Middle frontal gyrus (tissue), 1 donor: Measurements from ENCODE around the gene SSRP1.

Experiments
- DNase-seq: peaks from one replicate; pipeline ENCODE4 v3.0.0-alpha.2; 2015; ENCODE audit warnings: low spot score; ENCODE audit errors: extremely low spot score

Gene SSRP1

DNA sequence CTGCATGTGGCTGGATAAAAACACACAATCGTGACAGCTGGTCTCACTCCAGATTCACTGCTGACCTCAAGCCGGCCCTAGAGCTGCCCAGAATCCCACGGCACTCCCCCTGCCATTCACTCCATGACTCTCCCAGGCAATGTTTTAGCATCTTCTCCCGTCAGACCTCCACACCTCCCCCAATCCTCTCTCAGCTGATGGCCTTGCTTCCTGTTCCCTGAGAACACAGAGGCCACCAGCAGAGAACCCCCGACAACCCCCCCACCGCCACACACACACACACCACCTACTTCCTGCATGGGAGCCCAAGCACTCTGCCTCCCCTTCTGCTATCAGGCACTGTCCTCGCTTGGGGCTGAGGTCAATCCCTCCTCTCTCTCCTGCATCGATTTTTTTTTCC lies 20.2 kb downstream of the SSRP1 start:
- no peak for DNase-seq

DNA sequence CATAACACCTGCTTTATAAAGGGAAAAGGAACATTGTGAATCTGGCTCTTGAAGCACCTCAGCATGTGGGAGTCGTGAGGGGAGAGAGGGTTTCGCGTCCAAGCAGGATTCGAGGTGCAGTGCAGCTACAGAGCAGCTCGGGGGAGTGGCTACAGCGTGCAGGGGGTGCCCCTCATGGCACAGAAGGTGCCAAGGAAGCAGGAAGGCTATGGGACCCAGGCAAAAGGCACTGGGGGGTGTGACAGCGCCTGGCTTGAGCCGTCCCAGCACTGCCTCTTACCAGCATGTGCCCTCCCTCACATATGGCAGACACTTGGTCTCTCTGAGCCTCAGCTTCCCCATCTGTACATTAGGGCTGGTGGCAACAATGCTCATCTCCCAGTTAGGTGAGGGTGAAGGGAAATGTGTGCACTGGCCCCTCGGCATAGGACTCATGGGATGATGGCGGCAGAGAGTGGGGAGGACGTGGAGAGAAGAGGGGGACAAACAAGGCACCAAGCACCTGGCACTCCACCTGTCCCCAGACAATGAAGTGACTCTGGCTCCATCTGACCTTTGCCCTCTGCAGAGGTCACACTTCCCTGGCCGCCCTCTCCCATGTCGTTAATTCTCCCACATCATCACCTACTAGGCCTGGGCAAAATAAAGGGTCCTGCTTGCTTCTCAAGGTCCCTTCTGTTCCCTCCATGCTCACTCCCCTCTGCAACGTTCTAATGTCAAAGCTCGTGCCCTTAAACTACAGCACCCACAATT lies 21.3 kb downstream of the SSRP1 start:
- DNase-seq, result no peak

DNA sequence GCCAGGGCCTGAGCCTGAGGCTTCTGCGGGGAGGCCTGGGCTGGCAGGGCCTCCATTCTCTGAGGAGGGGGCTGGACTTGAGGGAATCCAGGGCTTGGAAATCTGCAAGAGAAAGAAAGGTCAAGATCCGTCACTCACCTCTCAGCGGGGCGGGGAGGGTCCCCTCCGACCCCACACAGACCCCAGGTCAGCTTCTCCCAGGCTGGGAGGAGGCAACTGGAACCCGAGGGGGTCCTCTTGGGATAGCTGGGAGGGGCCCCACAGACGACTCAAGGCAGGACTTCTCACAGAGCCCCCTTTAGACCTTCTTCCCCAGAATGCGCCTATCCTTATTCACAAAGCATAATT lies 21.9 kb downstream of the SSRP1 start:
- no peak for DNase-seq

DNA sequence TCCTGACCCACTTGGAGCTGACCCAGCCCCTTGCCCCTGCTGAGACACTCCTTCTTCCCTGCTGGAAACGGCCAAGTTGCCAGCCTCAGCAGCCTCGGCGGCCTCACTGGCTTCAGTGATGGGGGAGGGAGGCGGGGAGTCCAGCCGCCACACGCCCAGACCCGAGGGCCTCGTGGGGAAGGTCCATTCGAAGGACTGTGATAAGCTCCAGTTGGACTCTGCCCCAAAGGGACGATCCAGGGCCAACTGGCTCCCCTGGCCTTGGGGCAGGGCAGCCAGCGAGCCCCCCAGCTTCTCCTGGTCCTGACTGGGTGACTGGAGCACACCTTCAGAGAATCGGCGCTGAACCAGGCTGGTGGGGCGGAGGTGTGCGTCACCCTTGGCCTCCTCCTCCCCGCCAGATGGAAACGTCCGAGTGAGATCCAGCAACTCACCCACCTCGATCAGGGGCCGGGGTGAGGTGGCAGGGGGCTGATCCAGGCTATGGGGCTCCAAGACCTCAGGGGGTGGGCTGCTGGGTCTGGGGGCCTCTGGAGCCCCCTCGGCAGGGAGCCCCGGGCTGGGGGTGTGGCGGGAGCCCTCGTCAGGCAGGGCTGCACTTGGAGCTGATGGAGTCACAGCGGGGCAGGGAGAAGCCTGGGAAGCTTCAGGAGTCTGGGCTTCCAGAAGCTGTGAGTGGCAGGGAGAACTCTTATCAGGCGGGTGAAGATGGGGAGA lies 22.5 kb downstream of the SSRP1 start:
- DNase-seq, result no peak

DNA sequence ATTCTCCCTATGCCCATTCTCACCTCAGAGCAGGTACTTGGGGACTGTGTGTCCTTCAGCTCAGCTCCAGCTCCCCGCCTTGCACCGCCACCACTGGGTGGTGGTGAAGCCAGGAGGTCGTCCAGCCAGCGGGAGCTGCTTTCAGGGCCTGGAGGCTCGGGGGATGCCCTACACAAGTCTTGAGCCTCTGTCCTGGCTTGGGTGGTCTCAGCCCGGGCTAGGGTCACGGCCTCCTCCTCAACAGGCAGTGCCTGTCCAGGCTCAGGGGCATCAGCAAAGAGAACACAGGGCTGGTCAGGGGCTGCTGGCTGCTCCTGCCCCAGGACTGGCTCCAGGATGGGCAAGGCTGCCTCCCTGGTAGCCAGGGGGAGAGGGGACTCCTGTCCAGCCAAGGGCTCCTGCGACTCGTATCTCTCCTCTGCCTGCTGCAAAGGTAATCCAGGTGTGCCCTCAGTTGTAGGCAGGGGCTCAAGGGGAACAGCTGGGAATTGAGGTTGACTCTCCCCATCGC lies 23.1 kb downstream of the SSRP1 start:
- DNase-seq, result no peak

GRCh38 chr11:57311109-57311936 lies 24.4 kb downstream of the SSRP1 start:
- DNase-seq, result no peak

DNA sequence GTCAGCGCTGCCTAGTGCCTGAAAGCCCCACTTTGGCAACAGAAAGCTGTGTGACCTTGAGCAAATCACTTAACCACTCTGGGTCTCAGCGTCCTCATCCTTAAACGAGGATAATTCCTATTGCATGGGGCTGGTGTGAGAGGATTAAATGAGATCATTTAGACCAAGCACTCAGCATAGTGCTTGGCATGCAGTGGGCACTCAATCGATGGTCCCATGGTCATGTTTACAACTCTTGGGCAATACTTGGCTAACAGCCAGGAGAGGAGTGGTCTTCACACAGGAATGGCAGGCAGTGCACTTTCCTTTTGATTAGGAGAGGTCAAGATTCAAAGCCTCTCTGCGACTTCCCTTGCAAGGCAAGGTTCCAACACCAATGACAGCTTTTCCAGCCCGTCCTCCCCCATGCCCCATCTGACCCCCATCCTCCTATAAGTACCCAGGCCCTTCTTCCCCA lies 25.0 kb downstream of the SSRP1 start:
- DNase-seq, result no peak

DNA sequence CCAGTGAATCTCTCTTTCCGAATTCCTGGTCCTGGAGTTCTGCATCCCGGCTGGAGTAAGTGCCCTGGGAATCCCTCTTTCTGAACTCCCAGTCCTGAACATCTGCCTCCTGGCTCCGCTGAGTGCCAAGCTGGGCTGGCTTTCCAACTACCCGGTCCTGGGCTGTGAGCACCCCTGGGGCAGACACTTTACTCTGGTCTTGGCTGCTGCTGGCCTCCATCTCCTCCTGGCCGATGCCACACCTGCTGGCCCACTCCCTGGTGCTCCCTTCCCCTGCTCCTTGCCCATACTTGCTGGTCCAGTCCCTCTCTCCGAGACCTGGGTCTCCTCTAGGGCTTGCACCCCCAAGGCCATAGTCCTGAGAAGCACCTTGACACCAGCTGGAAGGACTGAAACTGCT lies 25.6 kb downstream of the SSRP1 start:
- no peak for DNase-seq

DNA sequence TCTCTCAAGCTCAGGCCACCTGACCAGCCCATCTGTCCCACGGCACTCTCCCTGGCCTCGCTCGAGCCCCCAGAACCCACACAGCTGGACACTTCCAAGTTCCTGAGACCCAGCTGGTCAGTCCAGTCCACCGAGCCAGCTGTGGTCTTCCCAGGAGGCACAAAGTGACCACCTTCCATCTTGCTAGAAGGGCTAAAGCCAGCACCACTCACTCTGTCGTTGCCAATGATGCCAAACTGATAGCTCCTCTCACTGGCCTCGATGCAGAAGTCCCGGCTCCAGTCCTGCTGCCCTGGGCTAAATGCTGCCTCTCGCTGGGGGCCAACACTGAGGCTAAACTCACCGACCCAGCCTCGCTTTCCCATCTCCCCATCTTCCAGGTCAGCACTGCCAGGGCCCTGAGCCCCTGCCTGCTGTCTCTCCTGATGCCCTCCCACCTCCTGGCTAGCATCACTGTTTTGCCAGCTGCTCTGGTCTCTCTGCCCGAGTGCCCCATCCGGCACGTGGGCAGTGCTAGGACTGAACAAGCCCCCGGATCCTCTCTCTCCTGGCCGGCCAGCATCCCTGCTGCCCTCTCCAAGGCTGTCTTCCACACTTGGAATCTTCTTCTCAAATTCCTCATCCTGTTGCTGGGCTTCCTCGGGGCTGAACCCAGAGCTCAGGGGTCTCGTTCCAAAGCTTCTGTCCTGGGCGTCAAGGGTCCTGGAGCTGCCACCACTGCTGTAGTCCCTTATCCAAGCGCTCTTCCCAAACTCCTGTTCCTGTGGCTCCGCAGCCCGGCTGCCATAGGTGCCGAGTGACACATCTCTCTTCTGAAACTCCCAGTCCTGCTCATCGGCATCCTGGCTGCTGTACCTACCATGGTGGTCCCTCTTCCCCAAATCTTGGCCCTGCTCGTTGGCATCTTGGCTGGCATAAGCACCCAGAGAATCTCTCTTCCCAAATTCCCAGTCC lies 26.3 kb downstream of the SSRP1 start:
- DNase-seq, result no peak

DNA sequence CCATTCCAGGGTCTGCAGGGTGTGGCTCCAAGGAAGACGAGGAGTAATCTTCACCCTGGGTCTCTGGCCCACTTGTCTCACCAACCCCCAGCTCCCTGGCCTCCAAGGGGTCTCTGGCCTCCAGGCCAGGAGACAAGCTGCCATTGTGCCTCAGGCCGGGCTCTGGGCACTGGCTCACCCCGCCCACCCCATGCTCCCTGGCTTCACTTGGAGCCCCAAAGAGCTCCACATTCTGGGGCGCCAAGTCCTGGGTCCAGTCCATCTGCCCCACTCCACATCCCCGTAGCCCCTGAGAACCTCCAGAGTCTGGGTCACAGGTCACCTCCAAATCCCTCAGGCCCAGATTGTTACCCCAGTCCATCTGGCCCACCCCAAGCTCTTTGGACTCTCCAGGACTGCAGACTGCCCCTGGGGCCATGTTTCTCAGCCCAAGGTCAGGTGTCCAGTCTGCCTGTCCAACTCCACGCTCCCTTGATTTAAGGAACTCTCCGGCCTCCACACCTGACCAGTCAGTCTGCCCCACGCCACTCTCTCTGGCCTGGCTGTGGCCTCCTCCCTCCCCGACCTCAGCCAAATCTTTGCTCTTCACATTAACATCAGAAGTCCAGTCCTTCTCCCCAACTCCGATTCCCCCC lies 27.1 kb downstream of the SSRP1 start:
- no peak for DNase-seq

- DNase-seq, result no peak
Observed at GRCh38 chr11:57307666-57308270, 27.9 kb downstream of the SSRP1 start.

- no peak for DNase-seq
Observed at GRCh38 chr11:57306940-57307565, 28.6 kb downstream of the SSRP1 start.

GRCh38 chr11:57306161-57306876 lies 29.4 kb downstream of the SSRP1 start:
- DNase-seq, result no peak

- DNase-seq, result no peak
Observed at GRCh38 chr11:57305523-57305922, 30.2 kb downstream of the SSRP1 start.

DNA sequence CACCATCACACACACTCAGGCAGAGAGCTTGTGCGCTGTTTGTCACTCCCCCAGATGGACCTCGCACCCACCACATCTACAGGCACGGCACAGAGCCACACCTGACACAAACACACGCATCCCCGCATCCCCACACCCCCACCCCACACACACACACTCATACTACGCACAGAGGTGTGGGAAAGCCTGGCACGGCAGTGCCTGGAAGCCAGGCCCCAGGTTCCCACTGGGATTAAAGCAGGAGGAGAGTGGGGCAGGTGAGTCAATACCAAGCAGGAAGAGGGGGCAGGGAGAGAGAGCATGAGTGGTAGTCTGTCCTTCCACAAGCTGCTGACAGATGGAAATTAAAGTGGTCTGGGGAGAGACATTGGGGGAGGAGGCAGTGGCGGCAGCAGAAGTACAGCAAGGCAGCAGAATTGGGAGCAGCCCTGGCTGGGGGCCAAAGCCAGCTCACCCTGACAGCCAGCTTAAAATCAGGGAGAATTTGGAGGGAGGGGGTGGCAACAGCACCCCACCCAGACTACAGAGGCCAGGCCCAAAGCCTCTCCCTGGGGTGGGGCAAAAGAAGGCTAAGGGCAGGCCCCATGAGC lies 31.6 kb downstream of the SSRP1 start:
- DNase-seq, result no peak

DNA sequence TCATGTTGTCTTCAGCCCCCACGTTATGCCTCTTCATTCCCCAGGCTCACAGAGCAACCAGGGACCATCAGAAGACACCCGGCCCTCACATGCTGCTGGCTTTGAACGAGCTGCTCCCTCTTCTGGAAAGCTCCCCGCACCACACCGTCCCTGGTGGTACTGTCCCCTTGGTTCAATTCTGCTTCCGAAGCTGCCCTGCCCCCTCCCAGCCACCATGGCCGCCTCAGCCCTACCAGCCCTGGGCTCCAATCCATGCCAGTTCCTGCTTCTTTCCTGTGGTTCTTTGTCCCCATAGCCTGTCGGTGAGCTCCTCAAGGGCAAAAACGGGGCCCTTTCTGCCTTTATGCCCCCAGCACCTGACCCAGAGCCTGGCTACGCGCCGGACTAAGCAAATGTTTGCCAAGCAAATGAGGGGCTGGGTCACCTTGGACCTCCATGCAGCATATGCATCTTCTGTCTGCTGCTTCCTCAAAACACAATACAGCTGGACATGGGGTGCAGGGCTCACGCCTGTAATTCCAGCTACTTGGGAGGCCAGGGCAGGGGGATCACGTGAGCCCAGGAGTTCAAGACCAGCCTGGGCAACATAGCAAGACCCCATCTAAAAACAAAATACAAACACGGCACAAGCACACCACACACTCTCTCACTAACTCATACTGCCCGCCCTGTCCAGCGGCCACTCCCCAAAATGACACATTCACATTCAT lies 32.3 kb downstream of the SSRP1 start:
- DNase-seq, result no peak

DNA sequence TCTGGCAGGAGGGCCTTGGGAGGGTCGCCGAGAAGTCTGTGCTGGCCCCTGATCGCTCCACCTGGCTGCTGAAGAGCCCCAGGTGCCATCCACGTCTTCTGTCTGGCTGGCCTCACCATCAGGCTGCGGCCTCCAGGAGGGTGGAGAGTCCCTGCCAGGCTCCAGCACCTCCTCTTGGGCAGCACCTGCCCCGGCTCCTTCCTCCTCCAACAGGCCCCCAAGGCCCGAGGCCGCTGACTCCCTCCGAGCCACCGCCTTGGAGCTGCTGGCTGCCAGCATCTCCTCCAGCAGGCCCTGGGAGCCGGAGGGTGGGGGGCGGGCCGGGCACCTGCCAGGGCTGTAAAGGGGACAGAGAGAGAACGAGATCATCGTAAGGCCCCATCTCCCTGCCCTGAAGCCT lies 33.2 kb downstream of the SSRP1 start:
- no peak for DNase-seq
